ENCODE data around the gene MSH6.
A peak's percentile ranks its signal among the peaks of the same experiment; 100 is the strongest.

The MSH6 gene

DNA sequence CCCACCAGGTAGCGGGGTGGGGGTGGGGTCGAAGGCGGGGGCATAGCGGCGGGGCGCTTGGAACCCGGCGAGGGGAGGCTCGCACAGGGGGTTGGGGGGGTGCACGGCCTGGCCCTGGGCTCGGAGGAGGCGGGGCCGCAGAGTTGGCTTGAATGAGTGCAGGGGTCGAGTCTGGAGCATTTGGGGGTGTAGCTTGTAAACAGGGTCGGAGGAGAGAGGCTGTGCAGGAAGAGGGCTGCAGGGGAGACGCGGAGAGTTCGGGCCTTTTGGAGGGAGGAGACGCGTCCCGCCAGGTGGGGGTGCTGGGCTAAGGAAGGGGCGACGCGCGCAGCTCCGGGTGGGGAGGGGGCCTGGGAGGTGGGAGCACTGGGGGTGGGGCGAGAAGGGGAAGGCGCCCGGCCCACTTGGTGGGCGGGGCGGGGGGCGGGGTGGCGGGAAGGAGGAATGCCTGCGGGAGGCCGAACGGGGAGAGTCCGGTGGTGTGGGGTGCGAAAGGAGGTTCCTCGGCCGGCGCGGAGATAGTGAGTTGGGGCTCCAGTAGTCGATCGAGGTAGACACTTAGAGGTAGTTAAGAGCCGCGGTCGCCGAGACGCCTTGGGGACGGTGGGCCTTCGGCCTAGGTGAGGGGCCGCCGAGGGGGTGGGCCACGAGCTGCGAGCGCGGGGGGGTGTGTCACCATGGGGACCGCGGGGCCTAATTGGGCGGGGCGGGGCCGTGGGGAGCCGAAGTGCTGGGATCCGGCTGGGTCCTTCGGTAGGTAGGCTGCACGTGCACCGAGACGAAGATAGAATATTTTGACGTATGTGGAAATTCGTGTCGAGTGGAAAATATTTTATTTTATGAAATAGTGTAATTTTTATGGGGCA lies 774 bp downstream of the MSH6 start:
- peak; percentile 36 to 59 (median 41) for DNase-seq

DNA sequence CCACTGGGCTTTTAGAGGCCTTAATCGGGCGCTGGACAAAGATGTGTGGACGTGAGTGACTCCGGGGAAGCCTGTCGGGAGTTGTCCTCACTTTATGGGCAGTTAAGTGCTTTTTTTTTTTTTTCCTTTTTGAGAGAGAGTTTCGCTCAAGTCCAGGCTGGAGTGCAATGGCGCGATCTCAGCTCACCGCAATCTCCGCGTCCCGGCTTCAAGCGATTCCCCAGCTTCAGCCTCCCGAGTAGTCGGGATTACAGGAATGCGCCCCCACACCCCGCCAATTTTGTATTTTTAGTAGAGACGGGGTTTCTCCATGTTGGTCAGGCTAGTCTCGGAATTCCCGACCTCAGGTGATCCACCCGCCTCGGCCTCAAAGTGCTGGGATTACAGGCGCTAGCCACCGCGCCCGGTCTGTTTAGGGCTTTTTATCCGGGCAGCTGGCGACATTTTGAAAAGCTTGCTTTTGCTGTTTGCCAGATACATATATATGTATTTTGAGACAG lies 1.5 kb downstream of the MSH6 start:
- DNase-seq = no peak

DNA sequence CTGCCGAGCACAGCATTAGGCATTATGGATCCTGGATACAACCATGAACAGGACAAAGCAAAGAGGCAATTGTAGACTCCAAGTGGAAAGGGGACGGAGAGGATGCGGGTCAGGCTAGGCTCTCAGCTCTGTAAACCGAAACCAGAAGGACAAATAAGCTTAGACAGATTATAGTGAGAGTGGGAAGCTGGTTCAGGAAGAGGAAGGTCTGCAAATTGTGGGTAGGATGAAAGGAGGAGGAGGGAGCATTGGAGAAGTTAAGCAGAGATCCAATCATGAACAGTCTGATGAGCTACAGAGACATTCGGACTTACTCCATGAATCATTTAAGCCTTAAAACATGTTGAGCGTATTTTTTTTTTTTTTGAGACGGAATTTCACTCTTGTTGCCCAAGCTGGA lies 3.0 kb downstream of the MSH6 start:
- no peak for DNase-seq

DNA sequence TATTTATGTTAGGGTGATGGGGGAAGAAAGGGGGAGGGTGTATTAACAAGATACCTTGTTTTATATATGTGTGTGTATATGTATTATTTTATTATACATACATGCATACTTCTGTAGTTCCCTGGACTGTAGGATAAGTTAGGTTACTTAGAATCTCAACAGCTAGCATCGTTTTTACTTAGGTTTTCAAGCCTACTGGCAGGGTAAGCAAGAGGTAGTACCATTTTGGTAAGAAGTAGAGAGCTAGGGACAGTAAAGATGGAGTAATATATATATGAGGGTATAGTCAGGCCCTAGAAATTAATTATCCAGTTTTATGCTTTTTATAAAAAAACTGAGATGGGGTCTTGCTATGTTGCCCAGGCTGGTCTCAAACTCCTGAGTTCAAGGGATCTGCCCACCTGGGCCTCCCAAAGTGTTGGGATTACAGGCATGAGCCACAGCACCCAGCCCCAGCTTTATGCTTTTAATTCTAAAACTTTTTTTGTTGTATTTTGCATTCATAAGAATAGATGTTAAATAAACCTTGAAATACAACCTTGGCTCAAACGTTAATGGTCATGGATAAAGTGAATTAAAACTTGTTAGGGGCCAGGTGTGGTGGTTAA lies 13.2 kb downstream of the MSH6 start:
- no peak for DNase-seq

GRCh38 chr2:47798631-47799030 lies 15.7 kb downstream of the MSH6 start:
- DNase-seq = no peak

DNA sequence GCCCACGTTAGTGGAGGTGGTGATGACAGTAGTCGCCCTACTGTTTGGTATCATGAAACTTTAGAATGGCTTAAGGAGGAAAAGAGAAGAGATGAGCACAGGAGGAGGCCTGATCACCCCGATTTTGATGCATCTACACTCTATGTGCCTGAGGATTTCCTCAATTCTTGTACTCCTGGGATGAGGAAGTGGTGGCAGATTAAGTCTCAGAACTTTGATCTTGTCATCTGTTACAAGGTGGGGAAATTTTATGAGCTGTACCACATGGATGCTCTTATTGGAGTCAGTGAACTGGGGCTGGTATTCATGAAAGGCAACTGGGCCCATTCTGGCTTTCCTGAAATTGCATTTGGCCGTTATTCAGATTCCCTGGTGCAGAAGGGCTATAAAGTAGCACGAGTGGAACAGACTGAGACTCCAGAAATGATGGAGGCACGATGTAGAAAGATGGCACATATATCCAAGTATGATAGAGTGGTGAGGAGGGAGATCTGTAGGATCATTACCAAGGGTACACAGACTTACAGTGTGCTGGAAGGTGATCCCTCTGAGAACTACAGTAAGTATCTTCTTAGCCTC lies 16.2 kb downstream of the MSH6 start:
- no peak for DNase-seq

- no peak for DNase-seq
Measured at GRCh38 chr2:47801118-47801517, 18.2 kb downstream of the MSH6 start.

DNA sequence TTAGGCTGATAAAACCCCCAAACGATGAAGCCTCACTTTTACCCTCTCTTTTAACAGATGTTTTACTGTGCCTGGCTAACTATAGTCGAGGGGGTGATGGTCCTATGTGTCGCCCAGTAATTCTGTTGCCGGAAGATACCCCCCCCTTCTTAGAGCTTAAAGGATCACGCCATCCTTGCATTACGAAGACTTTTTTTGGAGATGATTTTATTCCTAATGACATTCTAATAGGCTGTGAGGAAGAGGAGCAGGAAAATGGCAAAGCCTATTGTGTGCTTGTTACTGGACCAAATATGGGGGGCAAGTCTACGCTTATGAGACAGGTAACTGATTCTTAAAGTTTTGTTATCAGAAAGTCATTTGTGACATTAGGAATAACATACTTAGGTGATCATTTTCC lies 20.4 kb downstream of the MSH6 start:
- DNase-seq = no peak

- no peak for DNase-seq
Measured at GRCh38 chr2:47803770-47804169, 20.8 kb downstream of the MSH6 start.

- no peak for DNase-seq
Measured at GRCh38 chr2:47805850-47806249, 22.9 kb downstream of the MSH6 start.

DNA sequence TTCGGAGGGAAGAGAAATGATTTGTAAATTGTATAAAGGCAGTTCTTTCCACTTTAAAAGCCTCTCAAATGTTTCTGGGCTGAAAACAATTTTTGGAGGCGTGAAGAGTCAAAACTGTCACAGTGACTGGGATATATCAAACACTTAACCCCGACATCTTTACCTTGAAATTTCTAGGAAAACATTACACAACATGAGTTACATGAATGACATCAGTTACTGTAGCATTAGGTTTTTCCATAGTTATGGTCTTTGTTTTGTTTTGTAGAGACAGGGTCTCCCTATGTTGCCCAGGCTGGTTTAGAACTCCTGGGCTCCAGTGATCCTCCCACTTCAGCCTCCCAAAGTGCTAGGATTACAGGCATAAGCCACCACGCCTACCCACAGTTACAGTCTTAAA lies 25.7 kb downstream of the MSH6 start:
- DNase-seq = no peak

DNA sequence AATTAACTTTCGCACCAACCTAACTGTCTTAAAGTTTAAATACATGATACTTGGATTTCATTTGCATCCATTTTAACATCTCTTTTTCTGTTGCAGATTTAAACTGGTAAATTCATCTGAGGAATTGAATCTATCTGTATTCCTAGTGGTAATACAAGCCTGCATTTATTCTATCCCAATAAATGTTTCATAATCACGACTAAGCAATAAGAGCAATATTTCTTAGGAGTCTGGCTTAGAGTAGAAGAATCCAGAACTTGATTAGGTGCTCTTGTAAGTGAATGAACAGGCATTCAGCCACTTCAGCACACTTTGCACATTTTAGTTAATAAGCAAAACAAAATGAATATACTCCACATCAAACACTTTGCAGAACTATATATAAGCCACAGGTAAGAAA lies 27.0 kb downstream of the MSH6 start:
- DNase-seq = no peak

DNA sequence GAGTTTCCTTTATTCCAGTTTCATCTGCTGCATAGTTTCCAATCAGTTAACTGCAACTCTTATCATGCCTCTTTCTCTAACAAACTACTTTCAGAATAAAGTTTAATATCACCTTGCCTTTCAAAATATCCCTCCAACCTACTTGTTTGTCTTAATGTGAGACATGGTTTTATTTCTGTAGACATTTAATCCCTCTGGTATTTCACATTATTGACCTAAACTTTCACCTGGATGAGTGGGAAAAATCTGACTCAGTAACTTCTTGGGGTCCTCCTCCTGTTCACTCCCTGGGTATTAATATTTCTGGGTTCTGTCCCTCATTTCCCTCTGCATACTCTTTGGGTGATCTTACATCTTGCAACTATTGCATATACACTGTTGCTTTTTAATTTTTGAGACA lies 27.9 kb downstream of the MSH6 start:
- DNase-seq = no peak

DNA sequence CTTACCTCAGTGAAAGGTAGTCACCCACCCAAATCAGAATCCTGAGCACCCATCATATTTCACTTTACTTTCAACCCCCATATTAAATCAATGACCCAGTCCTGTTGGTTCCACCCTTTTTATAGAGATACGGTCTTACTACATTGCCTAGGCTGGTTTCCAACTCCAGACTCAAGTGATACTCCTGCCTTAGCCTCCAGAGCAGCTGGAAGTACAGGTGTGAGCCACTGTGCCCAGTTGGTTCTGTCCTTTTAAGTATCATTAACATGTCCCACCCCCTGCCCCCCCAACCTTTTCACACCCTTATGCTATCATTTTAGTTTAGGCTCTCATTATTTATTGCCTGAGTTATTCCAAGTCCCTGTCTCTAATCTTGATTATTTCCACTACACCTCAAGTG lies 28.7 kb downstream of the MSH6 start:
- no peak for DNase-seq

DNA sequence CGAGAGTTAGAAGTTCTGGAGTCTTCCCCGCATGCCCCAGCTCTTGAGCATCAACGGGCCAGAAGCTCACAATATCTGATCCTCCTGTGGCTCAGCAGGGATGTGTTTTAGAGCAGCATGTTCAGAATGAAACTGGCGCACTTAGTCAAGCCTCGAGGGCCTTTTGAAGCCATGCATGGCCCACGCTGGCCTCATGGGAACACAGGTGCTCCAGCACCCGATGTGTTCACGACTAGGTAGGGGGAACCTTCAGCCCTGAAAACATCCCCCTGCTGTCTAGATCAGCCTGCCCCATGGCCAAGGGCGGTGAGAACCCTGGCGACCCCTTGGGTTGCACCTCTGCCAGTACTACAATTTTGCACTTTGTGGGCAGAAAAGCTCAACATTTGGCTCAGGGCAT lies 32.8 kb downstream of the MSH6 start:
- no peak for DNase-seq

GRCh38 chr2:47818777-47819176 lies 35.8 kb downstream of the MSH6 start:
- DNase-seq = no peak

DNA sequence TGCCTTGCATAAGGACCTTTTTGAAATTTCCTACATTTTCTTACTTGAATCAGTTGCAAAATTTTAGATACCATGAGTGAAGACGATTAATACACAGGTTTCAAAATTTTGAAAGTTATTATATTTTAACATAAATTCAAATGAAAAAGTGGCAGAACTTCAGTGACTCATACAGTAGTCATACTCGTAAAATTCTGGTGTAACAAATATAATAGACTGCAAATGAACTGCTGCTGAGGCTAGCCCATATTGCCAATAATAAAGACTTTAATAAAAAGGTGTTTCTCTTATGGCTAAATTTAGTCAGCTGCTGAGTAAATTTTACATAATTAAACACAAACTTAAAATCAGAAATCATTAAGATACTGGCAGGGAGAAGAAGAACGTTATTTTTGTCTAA lies 36.9 kb downstream of the MSH6 start:
- DNase-seq = no peak

DNA sequence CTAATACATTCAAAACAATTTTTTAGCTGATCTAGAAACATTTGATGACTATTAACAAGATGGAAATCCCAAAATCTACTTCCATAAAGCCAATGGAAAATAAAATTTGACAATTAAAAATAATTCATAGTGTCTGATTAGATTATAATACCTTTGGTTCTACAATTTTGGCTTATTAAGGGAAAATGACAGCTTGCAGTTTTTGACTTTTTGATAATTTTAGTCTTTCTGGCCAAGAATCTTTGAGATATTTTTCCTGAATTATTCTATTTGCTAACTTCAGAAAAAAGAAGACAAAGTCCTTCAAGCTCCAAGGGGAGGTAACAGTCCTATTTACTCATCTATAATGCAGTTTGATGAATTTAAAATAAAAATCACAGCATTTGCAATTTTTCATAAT lies 39.6 kb downstream of the MSH6 start:
- no peak for DNase-seq

- DNase-seq = no peak
Measured at GRCh38 chr2:47833516-47833968, 50.6 kb downstream of the MSH6 start.

- DNase-seq = no peak
Measured at GRCh38 chr2:47838249-47838648, 55.3 kb downstream of the MSH6 start.

- no peak for DNase-seq
Measured at GRCh38 chr2:47838686-47839085, 55.7 kb downstream of the MSH6 start.

DNA sequence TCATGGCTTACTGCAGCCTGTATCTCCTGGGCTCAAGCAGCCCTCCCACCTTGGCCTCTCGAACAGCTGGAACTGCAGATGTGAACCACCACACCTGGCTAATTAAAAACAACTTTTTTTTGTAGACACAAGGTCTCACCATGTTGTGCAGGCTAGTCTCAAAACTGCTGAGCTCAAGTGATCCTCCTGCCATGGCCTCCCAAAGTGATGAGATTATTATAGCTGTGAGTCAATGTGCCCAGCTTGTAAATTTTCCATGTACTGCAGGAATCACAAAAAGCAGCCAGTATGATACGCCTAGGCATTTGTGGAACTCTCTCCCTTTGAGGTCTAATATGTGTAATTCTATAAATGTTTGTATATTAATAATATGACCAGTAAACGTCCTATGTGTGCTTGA lies 59.9 kb downstream of the MSH6 start:
- DNase-seq = no peak

- no peak for DNase-seq
Measured at GRCh38 chr2:47843407-47843806, 60.5 kb downstream of the MSH6 start.

DNA sequence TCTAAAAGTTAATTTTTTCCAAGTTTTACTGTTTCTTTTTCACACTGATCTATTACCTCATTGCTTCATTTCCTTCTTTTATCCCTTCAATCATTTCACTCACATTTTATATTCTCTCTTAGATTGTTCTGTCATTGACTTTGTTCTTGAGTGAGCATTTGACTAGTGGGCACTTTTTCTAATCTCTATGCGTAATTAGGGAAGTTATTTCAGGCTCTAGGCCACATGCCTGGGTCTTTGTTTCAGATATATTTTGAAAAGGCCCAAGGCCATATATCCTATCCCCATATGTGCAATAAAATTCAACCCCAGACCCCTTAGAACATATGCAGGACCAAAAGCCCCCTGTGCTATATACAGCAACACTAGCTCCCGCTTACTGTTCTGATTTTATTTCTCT lies 61.2 kb downstream of the MSH6 start:
- DNase-seq = no peak
